ENCODE data around the gene FAM83G.

- TF ChIP-seq CTCF (IDR thresholded peaks at IDR 0.05; ENCODE audit: low read depth, low read length, poor library complexity, severe bottlenecking) (no peak), EZH2phosphoT487 (IDR thresholded peaks at IDR 0.05; ENCODE audit: borderline replicate concordance, low read length) (no peak)
Observed at GRCh38 chr17:19013226-19013625, 8.7 kb upstream of the FAM83G start.

Data from DOHH2 (cell line).